WTC11 (cell line): ENCODE results near the gene WASHC3. TPM values are rescaled to one million over a fixed set of nuclear protein-coding genes. Genes with fewer than 3 reads are reported as not detected.

Source experiments
- ATAC-seq: fragments of 200-7000 bp; cut with Tn5 transposase; 2 replicates; pipeline ENCODE4 v1.10.0; 2021; ENCODE audit warnings: mild to moderate bottlenecking, moderate library complexity
- CTCF ChIA-PET: fragments of 300-600 bp; sonication (Branson Sonifier 250); formaldehyde crosslinking; loops from one replicate; lab custom pipeline; 2021; ENCODE audit warnings: antibody characterized with exemption; lab: Charles Lee
- POLR2A ChIA-PET: fragments of 350-600 bp; sonication (Branson Sonifier 250); formaldehyde crosslinking; loops from one replicate; lab custom pipeline; 2021; ENCODE audit warnings: antibody characterized with exemption; lab: Charles Lee
- DNase-seq: peaks from one replicate; pipeline ENCODE4 v3.0.0; 2021; ENCODE audit warnings: low spot score
- H3K27ac Mint-ChIP-seq: 2 replicates; pipeline ENCODE4 v1.8.0; 2021; ENCODE audit warnings: mixed read lengths
- H3K27me3 Mint-ChIP-seq: 2 replicates; pipeline ENCODE4 v1.8.0; 2021; ENCODE audit warnings: low read depth, mild to moderate bottlenecking, moderate library complexity, mixed read lengths
- H3K36me3 Mint-ChIP-seq: 2 replicates; pipeline ENCODE4 v1.8.0; 2021; ENCODE audit warnings: mixed read lengths
- H3K4me1 Mint-ChIP-seq: 2 replicates; pipeline ENCODE4 v1.8.0; 2022; ENCODE audit warnings: mixed read lengths
- H3K4me3 Mint-ChIP-seq: 2 replicates; pipeline ENCODE4 v1.8.0; 2021; ENCODE audit warnings: mild to moderate bottlenecking, moderate library complexity, mixed read lengths
- H3K9me3 Mint-ChIP-seq: 2 replicates; pipeline ENCODE4 v1.8.0; 2021; ENCODE audit warnings: mixed read lengths
- ETV6 ChIP-seq: sonication (generic); formaldehyde crosslinking; IDR thresholded peaks from 2 replicates; pipeline ENCODE4 v1.8.1; 2022; ENCODE audit warnings: mild to moderate bottlenecking, missing genetic modification reagents
- FOXP1 ChIP-seq: sonication (generic); formaldehyde crosslinking; IDR thresholded peaks from 2 replicates; pipeline ENCODE4 v1.8.0; 2022; ENCODE audit warnings: missing genetic modification reagents, mild to moderate bottlenecking, moderate library complexity, borderline replicate concordance
- NFYB ChIP-seq: sonication (generic); formaldehyde crosslinking; conservative IDR thresholded peaks from 2 replicates; pipeline ENCODE4 v1.8.0; 2022; ENCODE audit warnings: low read depth, missing genetic modification reagents
- NR2C2 ChIP-seq: sonication (generic); formaldehyde crosslinking; IDR thresholded peaks from 2 replicates; pipeline ENCODE4 v1.8.0; 2022; ENCODE audit warnings: mild to moderate bottlenecking, missing genetic modification reagents
- RELA ChIP-seq: sonication (generic); formaldehyde crosslinking; IDR thresholded peaks from 2 replicates; pipeline ENCODE4 v1.8.1; 2022; ENCODE audit warnings: missing genetic modification reagents, mild to moderate bottlenecking, borderline replicate concordance
- SMAD3 ChIP-seq: sonication (generic); formaldehyde crosslinking; IDR thresholded peaks from 2 replicates; pipeline ENCODE4 v1.8.0; 2022; ENCODE audit warnings: missing genetic modification reagents, mild to moderate bottlenecking, borderline replicate concordance
- TCF7 ChIP-seq: sonication (generic); formaldehyde crosslinking; IDR thresholded peaks from 2 replicates; pipeline ENCODE4 v1.8.0; 2022; ENCODE audit warnings: mild to moderate bottlenecking, low read depth, missing genetic modification reagents, moderate library complexity
- ZBTB21 ChIP-seq: sonication (generic); formaldehyde crosslinking; IDR thresholded peaks from 2 replicates; pipeline ENCODE4 v1.8.1; 2023; ENCODE audit warnings: mild to moderate bottlenecking, missing genetic modification reagents, borderline replicate concordance
- ZNF219 ChIP-seq: sonication (generic); formaldehyde crosslinking; IDR thresholded peaks from 2 replicates; pipeline ENCODE4 v1.8.0; 2023; ENCODE audit warnings: missing genetic modification reagents, mild to moderate bottlenecking, borderline replicate concordance
- ZNF232 ChIP-seq: sonication (generic); formaldehyde crosslinking; IDR thresholded peaks from 2 replicates; pipeline ENCODE4 v1.8.0; 2022; ENCODE audit warnings: mild to moderate bottlenecking, missing genetic modification reagents
- ZNF263 ChIP-seq: sonication (generic); formaldehyde crosslinking; IDR thresholded peaks from 2 replicates; pipeline ENCODE4 v1.8.1; 2022; ENCODE audit warnings: low read depth, mild to moderate bottlenecking, moderate library complexity, missing genetic modification reagents
- ZNF317 ChIP-seq: sonication (generic); formaldehyde crosslinking; IDR thresholded peaks from 2 replicates; pipeline ENCODE4 v1.8.1; 2023; ENCODE audit warnings: low read depth, mild to moderate bottlenecking, moderate library complexity, missing genetic modification reagents, borderline replicate concordance
- ZNF423 ChIP-seq: fragments of 250-450 bp; sonication (Bioruptor Pico); IDR thresholded peaks from 2 replicates; pipeline ENCODE4 v2.1.2; 2022; ENCODE audit warnings: mild to moderate bottlenecking, moderate library complexity
- ZNF671 ChIP-seq: fragments of 250-450 bp; sonication (Bioruptor Pico); IDR thresholded peaks from 2 replicates; pipeline ENCODE4 v1.8.0; 2021; ENCODE audit warnings: mild to moderate bottlenecking
- total RNA-seq: library from RNA; stranded (reverse); gene quantifications from 3 replicates; pipeline ENCODE4 v1.2.3, GENCODE V29; 2021
- TF ChIP-seq, protein P1 (sequence below): sonication (generic); formaldehyde crosslinking; conservative IDR thresholded peaks from 2 replicates; pipeline ENCODE4 v1.8.1; 2023; ENCODE audit warnings: mild to moderate bottlenecking, low read depth, missing genetic modification reagents, moderate library complexity
- TF ChIP-seq, protein P2 (sequence below): sonication (generic); formaldehyde crosslinking; IDR thresholded peaks from 2 replicates; pipeline ENCODE4 v1.8.1; 2022; ENCODE audit warnings: missing genetic modification reagents, borderline replicate concordance
- TF ChIP-seq, protein P3 (sequence below): sonication (generic); formaldehyde crosslinking; IDR thresholded peaks from 2 replicates; pipeline ENCODE4 v1.8.1; 2022; ENCODE audit warnings: low read depth, mild to moderate bottlenecking, moderate library complexity, missing genetic modification reagents, borderline replicate concordance

WASHC3 gene
- total RNA-seq, 1 experiment from 2014 or later, result 6.0 TPM

DNA sequence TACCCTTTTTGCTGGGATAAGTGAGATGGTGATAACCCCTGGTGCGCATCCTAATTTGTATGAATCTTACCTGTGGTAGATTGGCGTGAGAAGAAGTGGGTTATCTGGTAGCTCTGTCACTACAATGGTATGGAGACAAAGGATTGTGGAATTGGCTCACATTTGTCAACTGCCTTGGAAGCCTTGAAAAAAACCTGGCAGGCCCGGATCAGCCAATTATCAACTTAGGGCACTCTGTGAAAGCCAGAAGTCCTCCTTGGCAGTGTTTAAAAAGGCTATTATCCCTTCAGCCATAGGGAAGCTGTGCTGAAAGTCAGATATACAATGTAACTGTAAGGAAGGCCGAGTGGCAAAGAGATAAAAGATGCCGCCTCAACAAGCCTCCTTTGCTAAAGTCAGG lies 56.5 kb downstream of the WASHC3 start:
- H3K27ac Mint-ChIP-seq, result no peak overlapping the region
- no peak for DNase-seq
- H3K36me3 Mint-ChIP-seq, result no peaks in the 10 kb centered on the region
- ChIA-PET CTCF (no interaction called here), POLR2A (no interaction called here)
- H3K4me3 Mint-ChIP-seq, result no peak overlapping the region
- H3K4me1 Mint-ChIP-seq, result peaks cover 8% of the 10 kb centered on the region
- TF ChIP-seq RELA (CRISPR knock-in tag) (no peak), FOXP1 (CRISPR knock-in tag) (no peak)
- TF ChIP-seq, protein P1, sequence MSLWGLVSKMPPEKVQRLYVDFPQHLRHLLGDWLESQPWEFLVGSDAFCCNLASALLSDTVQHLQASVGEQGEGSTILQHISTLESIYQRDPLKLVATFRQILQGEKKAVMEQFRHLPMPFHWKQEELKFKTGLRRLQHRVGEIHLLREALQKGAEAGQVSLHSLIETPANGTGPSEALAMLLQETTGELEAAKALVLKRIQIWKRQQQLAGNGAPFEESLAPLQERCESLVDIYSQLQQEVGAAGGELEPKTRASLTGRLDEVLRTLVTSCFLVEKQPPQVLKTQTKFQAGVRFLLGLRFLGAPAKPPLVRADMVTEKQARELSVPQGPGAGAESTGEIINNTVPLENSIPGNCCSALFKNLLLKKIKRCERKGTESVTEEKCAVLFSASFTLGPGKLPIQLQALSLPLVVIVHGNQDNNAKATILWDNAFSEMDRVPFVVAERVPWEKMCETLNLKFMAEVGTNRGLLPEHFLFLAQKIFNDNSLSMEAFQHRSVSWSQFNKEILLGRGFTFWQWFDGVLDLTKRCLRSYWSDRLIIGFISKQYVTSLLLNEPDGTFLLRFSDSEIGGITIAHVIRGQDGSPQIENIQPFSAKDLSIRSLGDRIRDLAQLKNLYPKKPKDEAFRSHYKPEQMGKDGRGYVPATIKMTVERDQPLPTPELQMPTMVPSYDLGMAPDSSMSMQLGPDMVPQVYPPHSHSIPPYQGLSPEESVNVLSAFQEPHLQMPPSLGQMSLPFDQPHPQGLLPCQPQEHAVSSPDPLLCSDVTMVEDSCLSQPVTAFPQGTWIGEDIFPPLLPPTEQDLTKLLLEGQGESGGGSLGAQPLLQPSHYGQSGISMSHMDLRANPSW (CRISPR knock-in tag), result no peak
- no peaks in the 10 kb centered on the region for H3K9me3 Mint-ChIP-seq
- H3K27me3 Mint-ChIP-seq, result no peaks in the 10 kb centered on the region
- ATAC-seq, result no peak

DNA sequence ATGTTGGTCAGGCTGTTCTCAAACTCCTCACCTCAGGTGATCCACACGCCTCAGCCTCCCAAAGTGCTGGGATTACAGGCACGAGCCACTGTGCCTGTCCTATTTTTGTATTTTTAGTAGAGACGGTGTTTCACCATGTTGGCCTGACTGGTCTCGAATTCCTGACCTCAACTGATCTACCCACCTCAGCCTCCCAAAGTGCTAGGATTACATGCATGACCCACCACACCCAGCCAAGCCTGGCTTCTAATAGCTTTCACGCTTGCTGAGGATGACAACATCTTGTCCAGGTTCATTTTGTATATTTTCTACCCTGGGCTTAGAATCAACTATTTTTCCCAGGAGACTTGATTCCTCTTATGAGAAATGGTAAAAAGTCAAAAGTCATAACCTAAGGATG lies 64.7 kb downstream of the WASHC3 start:
- Mint-ChIP-seq H3K27ac (no peak overlapping the region), H3K9me3 (no peaks in the 10 kb centered on the region), H3K27me3 (no peaks in the 10 kb centered on the region), H3K36me3 (no peaks in the 10 kb centered on the region)
- TF ChIP-seq TCF7 (no peak), ZBTB21 (CRISPR knock-in tag) (no peak), ZNF671 (CRISPR knock-in tag) (no peak), ZNF317 (CRISPR knock-in tag) (no peak), ZNF232 (CRISPR knock-in tag) (no peak), NR2C2 (CRISPR knock-in tag) (no peak), SMAD3 (CRISPR knock-in tag) (no peak), ZNF219 (CRISPR knock-in tag) (no peak), ZNF263 (CRISPR knock-in tag) (no peak)
- TF ChIP-seq, protein P2, sequence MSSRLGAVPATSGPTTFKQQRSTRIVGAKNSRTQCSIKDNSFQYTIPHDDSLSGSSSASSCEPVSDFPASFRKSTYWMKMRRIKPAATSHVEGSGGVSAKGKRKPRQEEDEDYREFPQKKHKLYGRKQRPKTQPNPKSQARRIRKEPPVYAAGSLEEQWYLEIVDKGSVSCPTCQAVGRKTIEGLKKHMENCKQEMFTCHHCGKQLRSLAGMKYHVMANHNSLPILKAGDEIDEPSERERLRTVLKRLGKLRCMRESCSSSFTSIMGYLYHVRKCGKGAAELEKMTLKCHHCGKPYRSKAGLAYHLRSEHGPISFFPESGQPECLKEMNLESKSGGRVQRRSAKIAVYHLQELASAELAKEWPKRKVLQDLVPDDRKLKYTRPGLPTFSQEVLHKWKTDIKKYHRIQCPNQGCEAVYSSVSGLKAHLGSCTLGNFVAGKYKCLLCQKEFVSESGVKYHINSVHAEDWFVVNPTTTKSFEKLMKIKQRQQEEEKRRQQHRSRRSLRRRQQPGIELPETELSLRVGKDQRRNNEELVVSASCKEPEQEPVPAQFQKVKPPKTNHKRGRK (CRISPR knock-in tag), result no peak
- TF ChIP-seq, all 79 proteins: peak for 0
- ATAC-seq, result no peak
- DNase-seq, result no peak
- H3K4me3 Mint-ChIP-seq, result no peak overlapping the region
- POLR2A ChIA-PET, result no interaction called here
- no peaks in the 10 kb centered on the region for H3K4me1 Mint-ChIP-seq
- CTCF ChIA-PET, result no interaction called here

DNA sequence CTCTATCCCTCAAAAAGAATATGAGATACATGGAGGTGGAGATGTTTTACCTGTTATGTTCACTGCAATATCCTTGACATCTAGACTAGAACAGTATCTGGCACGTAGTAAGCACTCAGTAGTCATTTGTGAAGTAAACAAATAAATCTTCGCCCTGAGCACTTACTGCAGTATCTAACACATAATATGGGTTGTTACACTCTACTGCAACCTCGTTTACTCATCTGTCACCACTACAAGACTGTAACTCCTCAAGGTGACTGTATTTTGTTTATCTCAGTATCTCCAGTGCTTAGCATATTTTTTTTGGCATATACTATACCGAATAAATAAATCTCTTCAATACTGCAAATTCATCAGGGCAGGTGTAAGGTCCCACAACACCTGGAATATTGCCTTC lies 66.1 kb downstream of the WASHC3 start:
- Mint-ChIP-seq H3K9me3 (no peaks in the 10 kb centered on the region), H3K27ac (no peak overlapping the region), H3K27me3 (no peaks in the 10 kb centered on the region)
- no peak for TF ChIP-seq ETV6
- TF ChIP-seq NFYB (CRISPR knock-in tag), result no peak
- TF ChIP-seq, protein P3, sequence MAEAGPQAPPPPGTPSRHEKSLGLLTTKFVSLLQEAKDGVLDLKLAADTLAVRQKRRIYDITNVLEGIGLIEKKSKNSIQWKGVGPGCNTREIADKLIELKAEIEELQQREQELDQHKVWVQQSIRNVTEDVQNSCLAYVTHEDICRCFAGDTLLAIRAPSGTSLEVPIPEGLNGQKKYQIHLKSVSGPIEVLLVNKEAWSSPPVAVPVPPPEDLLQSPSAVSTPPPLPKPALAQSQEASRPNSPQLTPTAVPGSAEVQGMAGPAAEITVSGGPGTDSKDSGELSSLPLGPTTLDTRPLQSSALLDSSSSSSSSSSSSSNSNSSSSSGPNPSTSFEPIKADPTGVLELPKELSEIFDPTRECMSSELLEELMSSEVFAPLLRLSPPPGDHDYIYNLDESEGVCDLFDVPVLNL, result no peak
- TF ChIP-seq ZNF423 (CRISPR knock-in tag), result no peak
- TF ChIP-seq, all 79 proteins: peak for 0
- ChIA-PET POLR2A (no interaction called here), CTCF (no interaction called here)
- Mint-ChIP-seq H3K4me1 (no peaks in the 10 kb centered on the region), H3K4me3 (no peak overlapping the region), H3K36me3 (no peaks in the 10 kb centered on the region)
- no peak for DNase-seq
- no peak for ATAC-seq
